HEK293 (cell line): Measurements from ENCODE around the gene NOVA2.

Source experiments
- KLF16 ChIP-seq: fragments of 450-650 bp; formaldehyde crosslinking; IDR thresholded peaks from 2 replicates; pipeline ENCODE4 v1.5.1; 2017; ENCODE audit warnings: missing biosample characterization, missing genetic modification characterization
- SCRT1 ChIP-seq: fragments of 450-650 bp; formaldehyde crosslinking; IDR thresholded peaks from 2 replicates; pipeline ENCODE4 v1.5.1; 2016; ENCODE audit warnings: missing biosample characterization, missing genetic modification characterization, borderline replicate concordance
- TCF7L2 ChIP-seq: IDR thresholded peaks from 2 replicates; pipeline ENCODE4 v1.6.1; 2011; ENCODE audit warnings: low read depth, mild to moderate bottlenecking, inconsistent platforms, low read length, moderate library complexity, borderline replicate concordance
- YY2 ChIP-seq: fragments of 450-650 bp; formaldehyde crosslinking; IDR thresholded peaks from 2 replicates; pipeline ENCODE4 v1.5.1; 2016; ENCODE audit warnings: missing biosample characterization, missing genetic modification characterization
- ZBTB1 ChIP-seq: fragments of 450-650 bp; formaldehyde crosslinking; IDR thresholded peaks from 2 replicates; pipeline ENCODE4 v1.5.1; 2016; ENCODE audit warnings: missing biosample characterization, missing genetic modification characterization
- ZBTB10 ChIP-seq: fragments of 450-650 bp; formaldehyde crosslinking; IDR thresholded peaks from 2 replicates; pipeline ENCODE4 v1.5.1; 2016; ENCODE audit warnings: missing biosample characterization, missing genetic modification characterization
- ZNF114 ChIP-seq: fragments of 450-650 bp; formaldehyde crosslinking; IDR thresholded peaks from 2 replicates; pipeline ENCODE4 v1.5.0; 2017; ENCODE audit warnings: missing biosample characterization, missing genetic modification characterization
- ZNF223 ChIP-seq: fragments of 450-650 bp; formaldehyde crosslinking; IDR thresholded peaks from 2 replicates; pipeline ENCODE4 v1.5.1; 2016; ENCODE audit warnings: missing biosample characterization, missing genetic modification characterization
- ZNF350 ChIP-seq: fragments of 450-650 bp; formaldehyde crosslinking; IDR thresholded peaks from 2 replicates; pipeline ENCODE4 v1.5.0; 2017; ENCODE audit warnings: missing biosample characterization, mild to moderate bottlenecking, missing genetic modification characterization
- ZNF366 ChIP-seq: fragments of 450-650 bp; formaldehyde crosslinking; conservative IDR thresholded peaks from 2 replicates; pipeline ENCODE4 v1.5.1; 2016; ENCODE audit warnings: missing biosample characterization, missing genetic modification characterization
- ZNF391 ChIP-seq: fragments of 450-650 bp; formaldehyde crosslinking; IDR thresholded peaks from 2 replicates; pipeline ENCODE4 v1.5.1; 2016; ENCODE audit warnings: low read depth, missing biosample characterization, missing genetic modification characterization, borderline replicate concordance
- ZNF394 ChIP-seq: fragments of 450-650 bp; formaldehyde crosslinking; IDR thresholded peaks from 2 replicates; pipeline ENCODE4 v1.5.1; 2016; ENCODE audit warnings: missing biosample characterization, missing genetic modification characterization, mild to moderate bottlenecking, moderate library complexity, borderline replicate concordance
- ZNF530 ChIP-seq: fragments of 450-650 bp; formaldehyde crosslinking; IDR thresholded peaks from 2 replicates; pipeline ENCODE4 v1.5.1; 2016; ENCODE audit warnings: low read depth, missing biosample characterization, missing genetic modification characterization
- ZNF544 ChIP-seq: fragments of 450-650 bp; formaldehyde crosslinking; IDR thresholded peaks from 2 replicates; pipeline ENCODE4 v1.5.0; 2017; ENCODE audit warnings: missing biosample characterization, missing genetic modification characterization
- ZNF624 ChIP-seq: fragments of 450-650 bp; formaldehyde crosslinking; IDR thresholded peaks from 2 replicates; pipeline ENCODE4 v1.5.1; 2017; ENCODE audit warnings: missing biosample characterization, missing genetic modification characterization
- ZNF626 ChIP-seq: fragments of 450-650 bp; sonication (Bioruptor Pico); formaldehyde crosslinking; IDR thresholded peaks from 2 replicates; pipeline ENCODE4 v1.5.1; 2018; ENCODE audit warnings: missing biosample characterization, missing genetic modification characterization, inconsistent platforms
- ZNF777 ChIP-seq: fragments of 450-650 bp; formaldehyde crosslinking; IDR thresholded peaks from 2 replicates; pipeline ENCODE4 v1.5.1; 2017; ENCODE audit warnings: missing biosample characterization, missing genetic modification characterization, borderline replicate concordance
- ZNF837 ChIP-seq: fragments of 450-650 bp; formaldehyde crosslinking; IDR thresholded peaks from 2 replicates; pipeline ENCODE4 v1.5.1; 2016; ENCODE audit warnings: missing biosample characterization, missing genetic modification characterization
- ZSCAN23 ChIP-seq: fragments of 450-650 bp; formaldehyde crosslinking; IDR thresholded peaks from 2 replicates; pipeline ENCODE4 v1.5.1; 2016; ENCODE audit warnings: missing biosample characterization, missing genetic modification characterization
- TF ChIP-seq, protein P1 (sequence below): fragments of 450-650 bp; formaldehyde crosslinking; IDR thresholded peaks from 2 replicates; pipeline ENCODE4 v1.5.1; 2017; ENCODE audit warnings: missing biosample characterization, missing genetic modification characterization
- TF ChIP-seq, protein P2 (sequence below): fragments of 450-650 bp; formaldehyde crosslinking; IDR thresholded peaks from 2 replicates; pipeline ENCODE4 v1.5.1; 2016; ENCODE audit warnings: missing biosample characterization, missing genetic modification characterization
- TF ChIP-seq, protein P3 (sequence below): fragments of 450-650 bp; formaldehyde crosslinking; IDR thresholded peaks from 2 replicates; pipeline ENCODE4 v1.5.1; 2016; ENCODE audit warnings: missing biosample characterization, missing genetic modification characterization
- TF ChIP-seq, protein P4 (sequence below): fragments of 450-650 bp; formaldehyde crosslinking; IDR thresholded peaks from 2 replicates; pipeline ENCODE4 v1.5.1; 2016; ENCODE audit warnings: missing biosample characterization, missing genetic modification characterization
- TF ChIP-seq, protein P5 (sequence below): IDR thresholded peaks from 2 replicates; pipeline ENCODE4 v1.6.1; 2011; ENCODE audit warnings: mild to moderate bottlenecking, low read depth, low read length, borderline replicate concordance
- TF ChIP-seq, protein P6 (sequence below): fragments of 450-650 bp; formaldehyde crosslinking; IDR thresholded peaks from 2 replicates; pipeline ENCODE4 v1.5.1; 2016; ENCODE audit warnings: missing biosample characterization, missing genetic modification characterization

The NOVA2 gene

GRCh38 chr19:45927565-45928261, 46.0 kb downstream of the NOVA2 start (continued):
- TF ChIP-seq, protein P1, sequence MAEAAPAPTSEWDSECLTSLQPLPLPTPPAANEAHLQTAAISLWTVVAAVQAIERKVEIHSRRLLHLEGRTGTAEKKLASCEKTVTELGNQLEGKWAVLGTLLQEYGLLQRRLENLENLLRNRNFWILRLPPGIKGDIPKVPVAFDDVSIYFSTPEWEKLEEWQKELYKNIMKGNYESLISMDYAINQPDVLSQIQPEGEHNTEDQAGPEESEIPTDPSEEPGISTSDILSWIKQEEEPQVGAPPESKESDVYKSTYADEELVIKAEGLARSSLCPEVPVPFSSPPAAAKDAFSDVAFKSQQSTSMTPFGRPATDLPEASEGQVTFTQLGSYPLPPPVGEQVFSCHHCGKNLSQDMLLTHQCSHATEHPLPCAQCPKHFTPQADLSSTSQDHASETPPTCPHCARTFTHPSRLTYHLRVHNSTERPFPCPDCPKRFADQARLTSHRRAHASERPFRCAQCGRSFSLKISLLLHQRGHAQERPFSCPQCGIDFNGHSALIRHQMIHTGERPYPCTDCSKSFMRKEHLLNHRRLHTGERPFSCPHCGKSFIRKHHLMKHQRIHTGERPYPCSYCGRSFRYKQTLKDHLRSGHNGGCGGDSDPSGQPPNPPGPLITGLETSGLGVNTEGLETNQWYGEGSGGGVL: no peak
- TF ChIP-seq ZNF837 (tag by site-specific recombination): no peak
- TF ChIP-seq, protein P2, sequence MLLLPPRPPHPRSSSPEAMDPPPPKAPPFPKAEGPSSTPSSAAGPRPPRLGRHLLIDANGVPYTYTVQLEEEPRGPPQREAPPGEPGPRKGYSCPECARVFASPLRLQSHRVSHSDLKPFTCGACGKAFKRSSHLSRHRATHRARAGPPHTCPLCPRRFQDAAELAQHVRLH (tag by site-specific recombination): 0 out of 2 replicates have a peak, but pooled peaks have one; percentile 8
- TF ChIP-seq ZNF624 (tag by site-specific recombination): no peak
- TF ChIP-seq ZNF777 (tag by site-specific recombination): 0 out of 2 replicates have a peak, but pooled peaks have one; percentile 70
- TF ChIP-seq ZNF394: peak; percentile 51; the same call in 1 of the 2 replicates
- TF ChIP-seq, protein P3, sequence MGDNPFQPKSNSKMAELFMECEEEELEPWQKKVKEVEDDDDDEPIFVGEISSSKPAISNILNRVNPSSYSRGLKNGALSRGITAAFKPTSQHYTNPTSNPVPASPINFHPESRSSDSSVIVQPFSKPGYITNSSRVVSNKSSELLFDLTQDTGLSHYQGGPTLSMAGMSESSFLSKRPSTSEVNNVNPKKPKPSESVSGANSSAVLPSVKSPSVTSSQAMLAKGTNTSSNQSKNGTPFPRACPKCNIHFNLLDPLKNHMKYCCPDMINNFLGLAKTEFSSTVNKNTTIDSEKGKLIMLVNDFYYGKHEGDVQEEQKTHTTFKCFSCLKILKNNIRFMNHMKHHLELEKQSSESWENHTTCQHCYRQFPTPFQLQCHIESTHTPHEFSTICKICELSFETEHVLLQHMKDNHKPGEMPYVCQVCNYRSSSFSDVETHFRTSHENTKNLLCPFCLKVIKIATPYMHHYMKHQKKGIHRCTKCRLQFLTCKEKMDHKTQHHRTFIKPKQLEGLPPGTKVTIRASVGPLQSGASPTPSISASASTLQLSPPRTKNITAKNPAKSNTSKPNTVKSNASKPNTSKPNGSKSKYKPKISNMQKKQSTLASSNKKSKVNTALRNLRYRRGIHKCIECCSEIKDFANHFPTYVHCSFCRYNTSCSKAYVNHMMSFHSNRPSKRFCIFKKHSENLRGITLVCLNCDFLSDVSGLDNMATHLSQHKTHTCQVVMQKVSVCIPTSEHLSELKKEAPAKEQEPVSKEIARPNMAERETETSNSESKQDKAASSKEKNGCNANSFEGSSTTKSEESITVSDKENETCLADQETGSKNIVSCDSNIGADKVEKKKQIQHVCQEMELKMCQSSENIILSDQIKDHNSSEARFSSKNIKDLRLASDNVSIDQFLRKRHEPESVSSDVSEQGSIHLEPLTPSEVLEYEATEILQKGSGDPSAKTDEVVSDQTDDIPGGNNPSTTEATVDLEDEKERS: no peak
- no peak for TF ChIP-seq TCF7L2
- TF ChIP-seq, protein P4, sequence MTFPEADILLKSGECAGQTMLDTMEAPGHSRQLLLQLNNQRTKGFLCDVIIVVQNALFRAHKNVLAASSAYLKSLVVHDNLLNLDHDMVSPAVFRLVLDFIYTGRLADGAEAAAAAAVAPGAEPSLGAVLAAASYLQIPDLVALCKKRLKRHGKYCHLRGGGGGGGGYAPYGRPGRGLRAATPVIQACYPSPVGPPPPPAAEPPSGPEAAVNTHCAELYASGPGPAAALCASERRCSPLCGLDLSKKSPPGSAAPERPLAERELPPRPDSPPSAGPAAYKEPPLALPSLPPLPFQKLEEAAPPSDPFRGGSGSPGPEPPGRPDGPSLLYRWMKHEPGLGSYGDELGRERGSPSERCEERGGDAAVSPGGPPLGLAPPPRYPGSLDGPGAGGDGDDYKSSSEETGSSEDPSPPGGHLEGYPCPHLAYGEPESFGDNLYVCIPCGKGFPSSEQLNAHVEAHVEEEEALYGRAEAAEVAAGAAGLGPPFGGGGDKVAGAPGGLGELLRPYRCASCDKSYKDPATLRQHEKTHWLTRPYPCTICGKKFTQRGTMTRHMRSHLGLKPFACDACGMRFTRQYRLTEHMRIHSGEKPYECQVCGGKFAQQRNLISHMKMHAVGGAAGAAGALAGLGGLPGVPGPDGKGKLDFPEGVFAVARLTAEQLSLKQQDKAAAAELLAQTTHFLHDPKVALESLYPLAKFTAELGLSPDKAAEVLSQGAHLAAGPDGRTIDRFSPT (tag by site-specific recombination): no peak
- TF ChIP-seq ZNF114 (tag by site-specific recombination): no peak
- TF ChIP-seq ZNF391: no peak
- peak; percentile 49; the same call in 1 of the 2 replicates for TF ChIP-seq KLF16 (tag by site-specific recombination)
- TF ChIP-seq, protein P5, sequence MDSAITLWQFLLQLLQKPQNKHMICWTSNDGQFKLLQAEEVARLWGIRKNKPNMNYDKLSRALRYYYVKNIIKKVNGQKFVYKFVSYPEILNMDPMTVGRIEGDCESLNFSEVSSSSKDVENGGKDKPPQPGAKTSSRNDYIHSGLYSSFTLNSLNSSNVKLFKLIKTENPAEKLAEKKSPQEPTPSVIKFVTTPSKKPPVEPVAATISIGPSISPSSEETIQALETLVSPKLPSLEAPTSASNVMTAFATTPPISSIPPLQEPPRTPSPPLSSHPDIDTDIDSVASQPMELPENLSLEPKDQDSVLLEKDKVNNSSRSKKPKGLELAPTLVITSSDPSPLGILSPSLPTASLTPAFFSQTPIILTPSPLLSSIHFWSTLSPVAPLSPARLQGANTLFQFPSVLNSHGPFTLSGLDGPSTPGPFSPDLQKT: no peak
- TF ChIP-seq ZNF544 (tag by site-specific recombination): no peak
- TF ChIP-seq YY2 (tag by site-specific recombination): peak; percentile 50; the same call in 1 of the 2 replicates
- 0 out of 2 replicates have a peak, but pooled peaks have one; percentile 24 for TF ChIP-seq ZBTB10 (tag by site-specific recombination)
- TF ChIP-seq SCRT1 (tag by site-specific recombination): no peak
- peak; percentile 63 for TF ChIP-seq ZNF366
- TF ChIP-seq ZNF626: no peak
- TF ChIP-seq ZBTB1 (tag by site-specific recombination): no peak
- TF ChIP-seq ZNF223 (tag by site-specific recombination): no peak
- TF ChIP-seq, protein P6, sequence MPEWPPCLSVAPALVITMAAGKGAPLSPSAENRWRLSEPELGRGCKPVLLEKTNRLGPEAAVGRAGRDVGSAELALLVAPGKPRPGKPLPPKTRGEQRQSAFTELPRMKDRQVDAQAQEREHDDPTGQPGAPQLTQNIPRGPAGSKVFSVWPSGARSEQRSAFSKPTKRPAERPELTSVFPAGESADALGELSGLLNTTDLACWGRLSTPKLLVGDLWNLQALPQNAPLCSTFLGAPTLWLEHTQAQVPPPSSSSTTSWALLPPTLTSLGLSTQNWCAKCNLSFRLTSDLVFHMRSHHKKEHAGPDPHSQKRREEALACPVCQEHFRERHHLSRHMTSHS: no peak
- no peak for TF ChIP-seq ZSCAN23 (tag by site-specific recombination)
- no peak for TF ChIP-seq ZNF350 (tag by site-specific recombination)
- no peak for TF ChIP-seq ZNF530 (tag by site-specific recombination)
